NT2/D1 (cell line): ENCODE results near the gene ZNF792.

Source experiments
- SUZ12 ChIP-seq: IDR thresholded peaks from 2 replicates; pipeline ENCODE4 v1.6.1; 2011; ENCODE audit not compliant: insufficient read length, insufficient read depth; ENCODE audit errors: extremely low read depth
- YY1 ChIP-seq: IDR thresholded peaks from 2 replicates; pipeline ENCODE4 v1.6.1; 2011; ENCODE audit not compliant: insufficient read length, insufficient read depth

DNA sequence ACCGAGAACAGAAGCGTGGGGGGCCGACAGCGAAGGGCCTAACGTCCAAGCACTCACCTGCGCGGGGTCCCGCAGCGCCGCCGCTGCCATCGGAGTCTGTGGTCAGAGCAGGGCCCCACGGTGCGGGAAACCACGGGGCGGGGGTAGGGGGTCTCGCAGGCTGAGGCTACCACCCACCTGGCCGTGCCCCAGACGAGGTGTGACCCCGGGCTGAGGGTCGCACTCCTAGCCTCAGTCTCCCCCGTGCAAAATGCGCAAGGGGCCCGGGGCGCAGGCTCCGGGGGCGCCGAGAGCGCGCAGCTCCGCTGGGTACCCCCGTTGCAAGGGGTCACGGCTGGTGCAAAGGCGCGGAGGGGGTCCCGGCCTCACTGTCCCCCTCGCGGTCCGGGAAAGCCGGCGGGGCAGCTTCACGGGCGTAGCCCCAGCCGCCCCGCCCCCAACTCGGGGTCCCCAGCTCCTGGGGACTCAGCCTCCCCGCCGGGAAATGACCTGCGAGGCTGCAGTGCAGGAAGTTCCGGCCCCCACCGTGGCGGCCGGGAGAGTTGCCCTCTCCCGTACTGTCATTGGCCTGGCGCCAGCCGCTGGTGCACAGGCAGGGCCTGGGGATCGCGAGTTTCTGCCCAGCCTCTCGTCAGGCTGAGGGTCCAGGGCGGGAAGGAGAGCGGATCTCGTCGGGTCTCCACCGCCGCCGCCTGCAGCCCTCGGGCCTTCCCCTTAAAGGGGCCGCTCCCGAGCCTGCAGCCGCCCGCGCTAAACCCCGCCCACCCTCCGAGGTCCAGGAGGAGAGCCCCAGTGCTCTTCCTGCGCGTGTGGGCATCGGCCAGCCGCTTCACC, at the start of gene ZNF792:
- TF ChIP-seq YY1 (no peak), SUZ12 (no peak)
